Left lung (tissue), 10 donors: ENCODE data around the gene CS. TPM values are rescaled to one million over a fixed set of nuclear protein-coding genes. Genes with fewer than 3 reads are reported as not detected.

ENCODE experiments used
- ATAC-seq: fragments of 200-7000 bp; cut with Tn5 transposase; one replicate; pipeline ENCODE4 v1.9.1; 2020; ENCODE audit warnings: moderate library complexity
- DNase-seq, 4 donors: peaks; one replicate each; pipeline ENCODE4 v3.0.0-alpha.2; 2013 to 2020
- H3K27ac ChIP-seq, 2 donors: fragments of 200-600 bp; sonication (generic) in 1 of 2; one replicate each; pipeline versions ENCODE4 v1.5.0 to v1.8.0; 2020 to 2021
- H3K27me3 ChIP-seq, 2 donors: fragments of 200-600 bp; sonication (generic) in 1 of 2; one replicate each; pipeline versions ENCODE4 v1.5.0 to v1.8.0; 2020 to 2021
- H3K36me3 ChIP-seq, 2 donors: fragments of 200-600 bp; sonication (generic) in 1 of 2; one replicate each; pipeline versions ENCODE4 v1.5.0 to v1.8.0; 2020 to 2021
- H3K4me1 ChIP-seq, 2 donors: fragments of 200-600 bp; one replicate each; pipeline ENCODE4 v1.8.0; 2021
- H3K4me3 ChIP-seq, 2 donors: fragments of 200-600 bp; sonication (generic) in 1 of 2; one replicate each; pipeline versions ENCODE4 v1.5.0 to v1.8.0; 2020 to 2021; ENCODE audit warnings: mild to moderate bottlenecking in 1 of 2
- H3K9me3 ChIP-seq, 2 donors: fragments of 200-600 bp; sonication (generic) in 1 of 2; one replicate each; pipeline versions ENCODE4 v1.5.0 to v1.8.0; 2020 to 2021
- intact Hi-C, 2 donors: fragments of 100-400 bp; cut with DNase I; formaldehyde crosslinking; loops; one replicate each; pipeline versions ENCODE4 v1.11.2 to v1.14.2; 2022
- polyA plus RNA-seq, 6 donors: library from polyadenylated mRNA; unstranded; fragments of 120-200 nt; gene quantifications; one replicate each; pipeline ENCODE4 v1.2.1, GENCODE V29; 2013; ENCODE audit not compliant: insufficient read length in 6 of 6
- total RNA-seq, 2 donors: library from RNA; stranded (reverse); fragmentation: NEBNext Ultra II Directional; extraction: Animal tissue kit (Norgen Biotek cat#: 25700); gene quantifications; one replicate each; pipeline ENCODE4 v1.2.1, GENCODE V29; 2021
- TF ChIP-seq, protein P1 (sequence below), 2 donors: fragments of 200-600 bp; sonication (generic) in 1 of 2; IDR thresholded peaks; one replicate each; pipeline versions ENCODE4 v1.5.0 to v1.8.0; 2021; ENCODE audit warnings: antibody characterized with exemption in 2 of 2
- donor health status: DM: no; HTN: yes; CAD: no.
- donor health status: DM: no; HTN: no; CAD: no.

Gene CS
- total and polyA plus RNA-seq, 8 donors, result 162 to 213 (median 183) TPM

DNA sequence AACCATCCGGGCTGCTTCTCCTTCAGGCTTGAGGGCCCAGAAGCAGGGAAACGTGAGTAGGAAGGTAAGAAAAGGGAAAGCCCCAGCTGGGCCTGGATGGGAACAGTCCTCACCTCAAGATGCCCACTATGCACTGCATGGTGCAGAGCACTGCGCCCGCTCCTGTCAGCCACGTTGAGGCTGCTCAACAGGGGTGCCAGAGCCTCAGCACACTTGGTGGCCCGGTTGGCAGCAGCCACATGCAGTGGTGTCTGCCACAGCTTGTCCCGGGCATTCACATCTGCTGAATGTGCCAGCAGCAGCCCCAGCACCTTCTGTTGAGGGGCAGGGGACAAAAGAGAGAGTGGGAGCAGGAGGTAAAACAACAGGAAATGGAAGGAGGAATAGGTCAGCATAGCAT, 44.5 kb downstream of the CS start:
- Histone ChIP-seq H3K36me3 (peaks cover 7 to 52% of the 10 kb centered on the region in 2 donors), H3K27me3 (no peaks in the 10 kb centered on the region), H3K4me3 (no peak overlapping the region), H3K27ac (no peak overlapping the region), H3K4me1 (peaks cover 16 to 27% of the 10 kb centered on the region in 2 donors), H3K9me3 (no peaks in the 10 kb centered on the region)
- DNase-seq (no peak), ATAC-seq (no peak)
- TF ChIP-seq, protein P1, sequence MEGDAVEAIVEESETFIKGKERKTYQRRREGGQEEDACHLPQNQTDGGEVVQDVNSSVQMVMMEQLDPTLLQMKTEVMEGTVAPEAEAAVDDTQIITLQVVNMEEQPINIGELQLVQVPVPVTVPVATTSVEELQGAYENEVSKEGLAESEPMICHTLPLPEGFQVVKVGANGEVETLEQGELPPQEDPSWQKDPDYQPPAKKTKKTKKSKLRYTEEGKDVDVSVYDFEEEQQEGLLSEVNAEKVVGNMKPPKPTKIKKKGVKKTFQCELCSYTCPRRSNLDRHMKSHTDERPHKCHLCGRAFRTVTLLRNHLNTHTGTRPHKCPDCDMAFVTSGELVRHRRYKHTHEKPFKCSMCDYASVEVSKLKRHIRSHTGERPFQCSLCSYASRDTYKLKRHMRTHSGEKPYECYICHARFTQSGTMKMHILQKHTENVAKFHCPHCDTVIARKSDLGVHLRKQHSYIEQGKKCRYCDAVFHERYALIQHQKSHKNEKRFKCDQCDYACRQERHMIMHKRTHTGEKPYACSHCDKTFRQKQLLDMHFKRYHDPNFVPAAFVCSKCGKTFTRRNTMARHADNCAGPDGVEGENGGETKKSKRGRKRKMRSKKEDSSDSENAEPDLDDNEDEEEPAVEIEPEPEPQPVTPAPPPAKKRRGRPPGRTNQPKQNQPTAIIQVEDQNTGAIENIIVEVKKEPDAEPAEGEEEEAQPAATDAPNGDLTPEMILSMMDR (IDR thresholded peaks at IDR 0.05), result no peak
- intact Hi-C loops, result no loop called here

DNA sequence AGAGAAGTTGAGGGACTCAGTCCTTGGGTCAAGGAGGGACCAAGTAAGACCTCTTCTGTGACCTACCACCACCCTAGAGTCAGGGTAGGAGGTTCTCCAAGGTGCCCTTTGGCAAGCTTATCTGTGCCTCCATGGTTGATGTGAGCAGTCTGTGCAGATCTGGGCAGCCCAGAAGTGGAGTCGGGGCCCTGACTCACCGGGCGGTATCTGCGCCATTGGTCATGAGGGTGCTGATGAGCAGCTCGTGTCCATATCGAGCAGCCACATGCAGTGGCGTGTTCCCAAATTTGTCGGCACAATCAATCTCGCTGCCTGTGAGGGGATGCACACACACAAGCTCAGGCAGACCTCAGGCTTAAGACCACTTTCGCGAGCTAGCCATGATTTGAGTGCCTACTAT, 47.0 kb downstream of the CS start:
- no peak overlapping the region for H3K27ac ChIP-seq
- H3K36me3 ChIP-seq, result peaks cover 11 to 78% of the 10 kb centered on the region in 2 donors
- ATAC-seq (no peak), DNase-seq (no peak)
- no peaks in the 10 kb centered on the region for H3K27me3 ChIP-seq
- TF ChIP-seq, protein P1 (IDR thresholded peaks at IDR 0.05), result no peak
- H3K9me3 ChIP-seq, result no peaks in the 10 kb centered on the region
- intact Hi-C loops, result no loop called here
- H3K4me3 ChIP-seq, result no peak overlapping the region
- H3K4me1 ChIP-seq, result peaks cover 16 to 20% of the 10 kb centered on the region in 2 donors

DNA sequence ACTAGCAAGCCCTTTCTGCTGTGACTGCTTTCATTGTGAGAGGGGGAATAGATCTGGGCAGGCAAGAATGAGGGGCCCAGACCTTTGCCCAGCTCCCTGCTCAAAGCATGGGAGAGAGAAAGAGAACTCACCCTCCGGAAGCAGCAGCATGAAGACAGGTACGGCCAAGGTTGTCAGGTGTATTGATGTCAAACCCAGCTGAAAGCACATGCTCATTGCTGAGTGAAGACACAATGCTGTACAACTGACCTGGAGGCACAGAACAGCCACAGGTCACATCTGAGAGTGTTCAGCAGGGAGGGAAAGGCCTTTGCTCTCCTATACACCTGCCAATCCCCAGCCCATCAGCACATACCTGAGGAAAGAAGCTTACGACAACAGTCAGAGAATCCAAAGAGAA, 47.5 kb downstream of the CS start:
- TF ChIP-seq, protein P1 (IDR thresholded peaks at IDR 0.05), result no peak
- Histone ChIP-seq H3K27me3 (no peaks in the 10 kb centered on the region), H3K36me3 (peaks cover 11 to 82% of the 10 kb centered on the region in 2 donors), H3K9me3 (no peaks in the 10 kb centered on the region), H3K4me3 (no peak overlapping the region), H3K4me1 (peaks cover 16 to 20% of the 10 kb centered on the region in 2 donors), H3K27ac (no peak overlapping the region)
- no peak for DNase-seq
- no peak for ATAC-seq
- intact Hi-C loops, result no loop called here

DNA sequence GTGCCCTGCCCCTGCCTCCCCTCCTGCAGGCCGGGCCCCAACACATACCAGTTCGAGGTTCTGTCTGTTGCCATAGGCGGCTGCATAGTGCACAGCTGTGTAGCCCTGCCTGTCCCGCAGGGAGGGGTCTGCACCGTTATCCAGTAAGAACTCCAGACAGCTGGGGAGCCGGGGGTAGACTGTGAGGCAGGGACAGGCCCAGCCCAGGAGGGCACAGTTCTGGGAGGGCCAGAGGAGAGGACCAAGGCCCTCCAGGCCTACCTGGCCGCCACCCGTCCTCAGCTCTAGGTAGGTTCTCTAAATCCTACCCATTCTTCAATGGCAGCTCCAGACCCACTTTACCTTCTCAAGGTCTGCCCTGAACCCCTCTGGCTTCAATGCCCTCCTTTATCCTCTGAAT, 51.4 kb downstream of the CS start:
- TF ChIP-seq, protein P1 (IDR thresholded peaks at IDR 0.05), result no peak
- no peak overlapping the region for H3K27ac ChIP-seq
- H3K9me3 ChIP-seq, result no peaks in the 10 kb centered on the region
- no peaks in the 10 kb centered on the region for H3K4me1 ChIP-seq
- peaks cover 11 to 100% of the 10 kb centered on the region in 2 donors for H3K36me3 ChIP-seq
- H3K27me3 ChIP-seq, result no peaks in the 10 kb centered on the region
- ATAC-seq (no peak), DNase-seq (peak in 1 of 4 donors; percentile 53)
- intact Hi-C loops, result no loop called here
- H3K4me3 ChIP-seq, result no peak overlapping the region

DNA sequence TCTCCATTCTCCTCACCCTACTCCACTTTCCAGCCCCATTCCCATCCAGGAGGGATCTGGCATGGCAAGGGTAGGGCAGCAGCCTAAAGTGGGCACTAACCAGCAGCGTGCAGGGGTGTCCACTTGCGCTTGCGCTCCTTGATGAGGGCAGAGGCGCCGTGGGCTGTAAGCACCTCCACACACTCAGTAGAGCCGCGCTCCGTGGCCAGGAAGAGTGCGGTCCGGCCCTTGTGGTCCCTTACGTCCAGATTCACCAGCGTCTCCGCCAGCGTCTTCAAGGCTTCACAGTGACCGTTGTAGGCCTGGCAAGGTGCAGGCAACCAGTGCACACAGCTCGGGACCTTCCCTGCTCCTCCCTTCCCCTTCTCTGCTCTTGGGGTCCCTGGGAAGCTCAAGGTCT, 52.2 kb downstream of the CS start:
- intact Hi-C loops, result no loop called here
- Histone ChIP-seq H3K36me3 (peaks cover 11 to 100% of the 10 kb centered on the region in 2 donors), H3K4me1 (no peaks in the 10 kb centered on the region), H3K27me3 (no peaks in the 10 kb centered on the region), H3K9me3 (no peaks in the 10 kb centered on the region), H3K4me3 (no peak overlapping the region), H3K27ac (no peak overlapping the region)
- TF ChIP-seq, protein P1 (IDR thresholded peaks at IDR 0.05), result no peak
- ATAC-seq (no peak), DNase-seq (no peak)
